CMK (cell line): Measurements from ENCODE around the gene KLK7.
"Not testable (repeated sequence)": the region's sequence is repeated elsewhere in the genome, so short reads cannot be mapped to it uniquely, and the experiment has no call there.

Source experiments
- DNase-seq: peaks from one replicate; pipeline ENCODE4 v3.0.0-alpha.2; 2010; ENCODE audit warnings: low read depth

KLK7 gene

GRCh38 chr19:51010066-51010795 lies 26.5 kb upstream of the KLK7 start:
- DNase-seq, result no peak

GRCh38 chr19:51009061-51009891 lies 25.6 kb upstream of the KLK7 start:
- DNase-seq, result no peak

- no peak for DNase-seq
Observed at GRCh38 chr19:51007488-51007887, 23.8 kb upstream of the KLK7 start.

GRCh38 chr19:51006406-51006805 lies 22.7 kb upstream of the KLK7 start:
- no peak for DNase-seq

- no peak for DNase-seq
Observed at GRCh38 chr19:51005248-51005647, 21.5 kb upstream of the KLK7 start.

- DNase-seq, result no peak
Observed at GRCh38 chr19:51003316-51003715, 19.6 kb upstream of the KLK7 start.

- DNase-seq, result peak; percentile 26
Observed at GRCh38 chr19:51002542-51003311, 19.0 kb upstream of the KLK7 start.

- DNase-seq, result no peak
Observed at GRCh38 chr19:51002089-51002532, 18.4 kb upstream of the KLK7 start.

GRCh38 chr19:51001515-51001914 lies 17.8 kb upstream of the KLK7 start, which contains the start of gene KLK8:
KLK8 (minus strand) TSS chr19:51001604; CDS start chr19:51001167, 437 bp downstream.
- no peak for DNase-seq

- no peak for DNase-seq
Observed at GRCh38 chr19:51000981-51001380, 17.3 kb upstream of the KLK7 start.

- no peak for DNase-seq
Observed at GRCh38 chr19:51000426-51000825, 16.7 kb upstream of the KLK7 start.

- DNase-seq, result no peak
Observed at GRCh38 chr19:50998686-50999085, 15.0 kb upstream of the KLK7 start.

- no peak for DNase-seq
Observed at GRCh38 chr19:50998061-50998460, 14.3 kb upstream of the KLK7 start.

- DNase-seq, result peak; percentile 18
Observed at GRCh38 chr19:50994129-50994528, 10.4 kb upstream of the KLK7 start.

GRCh38 chr19:50992666-50993035 lies 8.9 kb upstream of the KLK7 start:
- DNase-seq, result no peak

GRCh38 chr19:50984416-50984815 lies 699 bp upstream of the KLK7 start:
- DNase-seq, result not testable (repeated sequence)

- DNase-seq, result no peak
Observed at GRCh38 chr19:50982186-50982585, 1.5 kb downstream of the KLK7 start.

- no peak for DNase-seq
Observed at GRCh38 chr19:50981587-50982146, 2.0 kb downstream of the KLK7 start.

- no peak for DNase-seq
Observed at GRCh38 chr19:50980208-50980607, 3.5 kb downstream of the KLK7 start.

GRCh38 chr19:50979758-50980157 lies 4.0 kb downstream of the KLK7 start:
- DNase-seq, result no peak

- no peak for DNase-seq
Observed at GRCh38 chr19:50978772-50979390, 4.8 kb downstream of the KLK7 start.

GRCh38 chr19:50977626-50978025 lies 6.1 kb downstream of the KLK7 start:
- no peak for DNase-seq
